ENCODE measurements around the gene EIF4E2.

DNA sequence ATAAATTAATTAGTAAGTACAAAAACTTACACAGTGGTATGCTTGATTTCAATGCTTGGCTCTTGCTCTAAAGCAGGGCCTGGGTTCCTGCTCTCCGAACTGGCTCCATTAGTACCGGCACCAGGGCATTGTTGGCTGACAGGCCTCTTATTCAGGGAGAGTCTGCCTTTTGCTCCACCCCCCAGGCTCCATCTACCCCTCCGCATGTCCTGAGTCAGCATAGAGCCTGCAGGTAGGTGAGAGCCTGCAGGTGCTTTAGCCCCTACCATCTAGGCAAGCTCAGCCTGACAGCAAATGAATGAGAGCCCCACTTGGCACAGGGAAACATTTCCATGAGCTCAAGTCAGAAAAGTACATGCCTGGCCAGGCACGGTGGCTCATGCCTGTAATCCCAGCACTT lies 47.8 kb downstream of the EIF4E2 start:
- TF ChIP-seq, protein P1, sequence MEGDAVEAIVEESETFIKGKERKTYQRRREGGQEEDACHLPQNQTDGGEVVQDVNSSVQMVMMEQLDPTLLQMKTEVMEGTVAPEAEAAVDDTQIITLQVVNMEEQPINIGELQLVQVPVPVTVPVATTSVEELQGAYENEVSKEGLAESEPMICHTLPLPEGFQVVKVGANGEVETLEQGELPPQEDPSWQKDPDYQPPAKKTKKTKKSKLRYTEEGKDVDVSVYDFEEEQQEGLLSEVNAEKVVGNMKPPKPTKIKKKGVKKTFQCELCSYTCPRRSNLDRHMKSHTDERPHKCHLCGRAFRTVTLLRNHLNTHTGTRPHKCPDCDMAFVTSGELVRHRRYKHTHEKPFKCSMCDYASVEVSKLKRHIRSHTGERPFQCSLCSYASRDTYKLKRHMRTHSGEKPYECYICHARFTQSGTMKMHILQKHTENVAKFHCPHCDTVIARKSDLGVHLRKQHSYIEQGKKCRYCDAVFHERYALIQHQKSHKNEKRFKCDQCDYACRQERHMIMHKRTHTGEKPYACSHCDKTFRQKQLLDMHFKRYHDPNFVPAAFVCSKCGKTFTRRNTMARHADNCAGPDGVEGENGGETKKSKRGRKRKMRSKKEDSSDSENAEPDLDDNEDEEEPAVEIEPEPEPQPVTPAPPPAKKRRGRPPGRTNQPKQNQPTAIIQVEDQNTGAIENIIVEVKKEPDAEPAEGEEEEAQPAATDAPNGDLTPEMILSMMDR (IDR thresholded peaks at IDR 0.05): no peak
- no peak for TF ChIP-seq POLR2A (IDR thresholded peaks at IDR 0.05)
